Measurements from ENCODE around the gene RHOT2.

RHOT2 gene

DNA sequence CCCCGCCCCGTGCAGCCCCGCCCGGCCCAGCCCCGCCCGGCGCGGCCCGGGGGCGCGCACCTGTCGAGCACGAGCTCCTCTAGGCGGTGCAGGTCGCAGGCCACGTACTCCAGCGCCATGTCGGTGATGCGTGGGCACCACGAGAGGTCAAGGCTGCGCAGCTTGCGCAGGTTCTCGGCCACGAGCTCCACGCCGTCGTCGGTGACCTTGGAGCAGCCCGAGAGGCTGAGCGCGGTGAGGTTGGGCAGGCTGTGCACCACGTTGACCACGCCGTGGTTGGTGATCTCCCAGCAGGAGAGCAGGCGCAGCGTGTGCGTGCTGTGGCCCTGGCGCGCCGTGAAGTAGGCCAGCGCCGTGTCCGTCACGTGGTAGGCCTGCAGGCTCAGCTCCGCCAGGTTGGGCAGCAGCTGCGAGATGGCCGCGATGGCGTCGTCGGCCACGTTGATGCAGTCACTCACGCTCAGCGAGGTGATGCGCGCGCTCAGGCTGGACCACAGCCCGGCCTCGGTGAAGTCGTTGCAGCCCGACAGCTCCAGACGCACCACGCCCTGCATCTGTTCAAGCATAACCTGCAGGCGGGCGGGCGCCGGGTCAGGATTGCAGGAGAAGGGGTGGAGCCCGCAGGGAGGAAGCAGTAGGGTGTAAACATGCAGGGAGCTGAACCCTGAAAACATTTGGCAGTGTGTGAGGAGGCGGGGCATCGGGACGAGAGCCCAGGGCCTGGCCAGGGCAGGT lies 27.6 kb downstream of the RHOT2 start:
- no peak for DNase-seq (ENCODE audit: low read depth, low spot score)

DNA sequence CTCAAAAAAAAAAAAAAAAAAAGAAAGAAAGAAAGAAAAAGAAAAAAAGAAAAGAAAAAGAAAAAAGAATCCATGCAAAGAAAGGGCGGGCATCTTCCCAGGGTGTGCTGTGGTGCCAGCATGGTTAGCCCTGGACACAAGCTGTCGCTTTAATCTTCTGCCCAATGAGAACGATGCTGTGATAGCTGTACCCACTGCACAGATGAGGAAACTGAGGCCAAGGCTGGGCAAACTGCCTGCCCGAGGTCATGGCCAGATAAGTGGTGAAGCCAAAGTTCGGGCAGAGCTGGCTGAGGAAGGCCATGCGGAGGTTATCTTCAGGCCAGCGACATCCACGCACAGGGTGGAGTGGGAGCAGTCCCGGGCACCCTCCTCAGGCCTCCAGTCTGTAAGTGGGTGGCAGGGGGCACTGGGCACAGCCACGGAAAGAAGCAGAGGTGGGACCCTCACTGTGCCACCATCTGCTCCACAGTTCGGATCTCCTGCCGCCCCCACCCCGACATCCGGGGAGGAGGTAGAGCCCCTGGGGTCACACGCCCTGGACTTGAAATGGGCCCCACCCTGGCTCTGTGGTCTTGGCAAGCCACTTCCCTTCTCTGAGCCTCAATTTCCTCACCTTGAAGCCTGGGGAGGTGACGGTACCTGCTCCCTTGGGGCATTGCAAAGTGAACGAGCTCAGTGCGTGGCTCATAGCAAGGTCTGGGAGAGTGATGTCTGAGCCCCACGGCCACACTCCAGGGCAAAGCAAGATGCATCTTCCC lies 31.2 kb downstream of the RHOT2 start:
- no peak for DNase-seq (ENCODE audit: low read depth, low spot score)

DNA sequence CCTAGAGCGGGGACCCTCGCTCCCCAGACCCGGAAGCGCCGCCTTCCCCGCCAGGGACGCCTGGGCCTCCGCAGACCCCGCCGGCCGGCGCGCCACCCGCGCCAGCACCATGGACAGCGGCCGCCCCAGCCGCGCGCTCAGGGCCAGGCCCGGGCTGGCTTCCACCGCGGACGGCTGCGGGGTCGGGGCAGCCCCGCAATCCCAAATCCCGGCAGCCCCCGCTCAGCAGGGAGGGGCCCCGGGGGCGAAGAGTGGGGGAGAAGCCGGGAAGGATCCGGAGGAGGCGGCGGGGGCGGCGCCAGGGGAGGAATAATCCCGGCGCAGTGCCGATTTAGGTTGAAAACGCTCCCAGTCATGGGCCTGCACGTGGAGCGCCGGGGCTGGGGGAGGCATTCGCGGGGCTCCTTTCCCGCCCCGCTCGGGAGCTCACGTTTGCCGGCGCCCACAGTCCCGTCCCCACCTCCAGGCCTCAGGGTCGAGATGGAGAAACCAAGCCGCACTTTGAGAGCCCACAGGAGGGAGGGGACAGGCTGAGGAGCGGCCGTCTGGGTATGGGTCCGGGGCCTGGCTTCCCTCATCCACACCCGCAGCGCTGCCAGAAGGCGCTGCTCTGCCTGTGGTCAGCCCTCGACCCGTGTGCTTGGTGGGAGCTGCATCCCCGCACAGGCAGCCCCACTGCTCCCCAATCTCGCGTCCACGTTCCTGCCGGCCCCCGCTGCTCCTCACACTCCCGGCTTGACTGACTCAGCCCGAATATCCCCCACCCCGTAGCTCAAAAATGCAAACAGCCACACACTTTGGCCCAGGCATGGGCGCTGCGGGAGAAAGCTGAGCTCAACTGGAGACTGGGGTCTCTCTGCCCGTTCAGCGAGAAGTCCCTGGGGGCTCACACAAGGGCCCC lies 33.0 kb downstream of the RHOT2 start:
- no peak for DNase-seq (ENCODE audit: low read depth, low spot score)

DNA sequence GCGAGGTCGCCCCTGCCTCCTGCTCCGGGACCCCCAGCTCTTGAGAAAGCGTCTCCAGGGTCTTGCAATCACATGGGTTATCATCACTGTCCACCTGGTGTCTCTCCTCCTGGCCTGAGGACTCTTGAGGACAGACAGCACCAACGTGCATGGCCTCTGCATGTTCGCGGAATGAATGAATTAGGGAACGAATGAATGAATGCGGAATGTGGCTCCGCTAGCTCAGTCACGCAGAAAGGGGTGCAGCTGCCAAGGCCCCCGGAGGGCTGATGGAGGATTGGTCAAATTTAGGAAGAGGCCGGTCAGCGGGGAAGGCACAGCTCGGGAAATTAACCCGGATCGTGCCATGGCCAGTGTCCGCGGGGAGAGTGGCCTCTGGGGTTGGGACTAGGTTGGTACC lies 34.4 kb downstream of the RHOT2 start:
- DNase-seq (ENCODE audit: low read depth, low spot score), result no peak

DNA sequence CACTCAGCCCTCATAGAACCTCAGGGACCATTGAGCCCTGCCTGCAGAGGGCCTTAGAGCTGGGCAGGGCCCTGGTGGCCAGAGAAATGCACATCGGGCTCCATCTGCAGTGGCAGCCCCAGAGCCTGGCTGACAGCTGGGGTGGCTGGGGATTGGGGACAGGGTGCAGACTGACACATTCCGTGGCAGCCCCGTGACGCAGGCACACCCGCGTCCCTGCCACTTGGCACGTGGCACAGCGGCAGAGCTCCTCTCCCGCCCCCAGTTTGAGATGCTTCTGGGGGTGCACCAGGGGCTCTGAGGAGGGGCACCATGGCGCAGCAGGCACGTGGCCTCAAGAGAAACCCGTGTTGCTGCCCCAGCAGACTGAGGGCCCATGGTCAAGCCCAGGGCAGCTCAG lies 35.5 kb downstream of the RHOT2 start:
- no peak for DNase-seq (ENCODE audit: low read depth, low spot score)

DNA sequence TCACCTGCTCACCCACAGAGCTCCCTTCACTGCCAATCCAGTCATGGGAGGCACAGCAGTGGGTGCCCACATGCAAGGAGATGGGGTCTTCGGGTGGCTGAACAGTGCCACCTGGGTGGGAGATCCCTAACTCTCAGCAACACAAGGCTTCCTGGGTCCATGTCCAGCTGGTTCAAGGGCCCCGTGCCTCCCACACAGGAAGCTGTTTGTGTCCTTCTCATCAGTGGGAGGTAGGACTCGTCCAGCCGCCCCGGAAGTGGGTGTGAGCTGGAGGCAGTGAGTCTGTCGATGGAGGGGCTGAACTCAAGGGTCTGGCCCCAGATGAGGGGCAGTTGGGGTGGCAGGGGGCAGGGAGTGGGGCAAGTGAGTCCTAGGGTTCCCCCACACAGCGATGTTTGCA lies 36.1 kb downstream of the RHOT2 start:
- no peak for DNase-seq (ENCODE audit: low read depth, low spot score)

DNA sequence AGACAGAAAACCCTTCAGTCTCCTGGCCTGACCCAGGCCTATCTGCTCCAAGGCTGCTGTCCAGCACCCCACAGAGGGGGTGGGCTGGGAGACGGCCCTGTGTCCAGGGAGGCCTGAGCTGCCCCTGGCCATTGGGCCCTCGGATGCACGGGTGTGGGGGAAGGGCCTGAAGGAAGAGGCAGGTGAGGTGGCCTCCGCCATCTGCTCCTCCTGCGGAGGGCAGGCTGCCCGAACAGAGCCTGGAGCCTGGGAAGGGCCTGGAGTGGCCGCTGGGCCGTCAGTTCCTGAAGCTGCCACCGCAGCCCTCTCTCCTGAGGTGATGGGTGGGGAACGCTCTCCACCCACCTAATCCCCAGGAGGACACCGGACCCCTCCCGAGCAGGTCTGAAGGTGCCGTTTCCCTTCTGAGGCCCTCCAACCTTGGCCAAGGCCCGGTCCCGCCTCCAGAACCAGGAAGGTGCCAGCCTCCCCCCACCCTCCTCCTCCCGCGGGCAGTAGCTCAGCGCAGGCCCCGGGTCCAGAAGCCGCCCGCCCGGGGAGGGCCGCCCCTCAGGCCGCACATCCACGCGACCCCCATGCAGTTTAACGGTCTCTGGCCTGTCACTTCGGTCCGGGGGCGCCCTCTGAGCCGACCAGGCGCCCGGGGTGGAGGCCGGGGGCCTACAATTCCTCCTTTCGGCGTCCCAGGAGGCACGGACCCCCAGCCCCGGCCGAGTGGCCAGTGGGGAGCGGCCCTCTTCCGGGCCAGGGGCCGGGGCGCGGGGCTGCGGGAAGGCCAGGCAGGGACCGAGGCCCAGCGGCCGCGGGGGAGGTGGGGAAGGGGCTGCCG lies 36.8 kb downstream of the RHOT2 start:
- no peak for DNase-seq (ENCODE audit: low read depth, low spot score)

DNA sequence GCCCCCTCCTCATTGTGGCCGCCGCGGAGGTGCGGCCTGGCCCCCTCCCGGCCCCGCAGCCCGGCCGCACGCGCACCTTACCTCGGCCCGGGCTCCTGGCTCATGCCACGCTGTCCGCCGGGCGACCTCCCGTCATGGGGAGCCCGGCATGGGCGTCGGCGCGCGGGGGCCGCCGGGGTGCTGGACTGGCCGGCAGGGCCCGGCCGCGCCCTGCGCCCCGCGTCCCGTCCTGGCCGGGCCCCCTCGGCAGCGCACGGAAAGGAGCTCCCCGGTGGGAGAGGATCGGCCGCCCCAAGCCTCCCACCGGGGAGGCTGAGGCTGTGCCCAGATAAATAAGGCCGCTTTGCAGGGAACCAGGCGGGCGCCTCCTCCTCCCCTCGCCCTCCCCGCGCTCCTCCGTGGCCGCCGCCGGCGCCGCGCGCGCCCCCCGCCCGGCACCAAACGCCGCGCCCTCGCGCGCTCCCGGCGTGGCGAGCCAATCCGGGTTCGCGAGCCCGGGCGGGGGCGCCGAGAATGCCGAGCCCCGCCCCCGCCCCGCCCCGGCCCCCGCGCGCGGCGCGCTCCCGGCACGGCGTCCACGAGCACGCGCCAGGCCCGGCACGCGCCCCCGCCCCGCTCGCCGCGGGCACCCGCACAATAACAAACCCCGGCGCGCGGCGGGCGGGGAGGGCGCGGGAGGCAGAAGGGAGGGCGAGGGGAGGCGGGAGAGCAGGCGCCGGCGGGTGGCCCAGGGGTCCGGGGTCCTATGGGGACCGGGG lies 37.7 kb downstream of the RHOT2 start, which contains the start of gene FBXL16:
Gene FBXL16 (minus strand): TSS at position 371 of the 758 bp plus-strand sequence. CDS start 8,396 bp downstream, outside the sequence.
- no peak for DNase-seq (ENCODE audit: low read depth, low spot score)

DNA sequence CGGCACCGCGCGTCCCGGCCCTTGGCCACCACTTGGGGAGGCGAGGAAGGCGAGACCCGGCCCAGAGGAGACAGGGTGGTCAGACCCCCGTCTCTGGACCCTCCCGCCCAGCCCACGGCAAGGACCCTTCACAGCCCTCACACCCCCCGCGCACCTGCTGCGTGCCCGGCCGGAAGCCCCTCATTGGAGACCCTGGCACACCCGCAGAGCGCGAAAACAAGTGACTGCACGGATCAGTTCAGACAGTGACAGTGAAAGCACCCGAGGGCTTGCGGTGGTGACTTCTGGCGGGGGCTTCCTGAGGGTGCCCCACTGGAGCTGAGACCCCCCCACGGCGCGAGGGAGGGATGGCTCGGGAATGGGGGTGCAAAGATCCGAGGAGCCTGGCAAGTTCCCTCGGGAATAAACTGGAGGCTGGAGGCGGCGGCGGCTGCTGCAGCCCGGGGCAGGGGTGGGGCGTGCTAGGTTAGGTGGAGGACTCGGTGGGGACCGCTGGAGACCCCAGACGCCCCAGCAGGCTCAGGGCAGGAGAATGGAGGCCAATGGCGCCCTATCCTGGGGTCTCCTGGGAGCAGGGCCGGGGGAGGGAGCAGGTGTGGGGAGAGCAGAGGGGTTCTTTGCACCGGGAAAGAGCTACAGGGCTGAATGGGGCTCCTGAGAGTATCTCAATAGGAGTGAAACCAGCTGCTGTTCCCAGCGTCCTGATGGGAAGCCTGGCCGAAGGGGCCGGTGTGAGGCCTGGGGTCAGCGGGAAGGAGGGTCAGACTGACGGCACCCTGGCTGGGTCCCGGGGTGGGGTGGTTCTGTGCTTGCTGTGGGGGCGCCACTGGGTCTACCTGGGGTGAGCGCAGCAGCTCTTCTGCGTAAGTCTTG lies 38.5 kb downstream of the RHOT2 start:
- DNase-seq (ENCODE audit: low read depth, low spot score), result no peak

DNA sequence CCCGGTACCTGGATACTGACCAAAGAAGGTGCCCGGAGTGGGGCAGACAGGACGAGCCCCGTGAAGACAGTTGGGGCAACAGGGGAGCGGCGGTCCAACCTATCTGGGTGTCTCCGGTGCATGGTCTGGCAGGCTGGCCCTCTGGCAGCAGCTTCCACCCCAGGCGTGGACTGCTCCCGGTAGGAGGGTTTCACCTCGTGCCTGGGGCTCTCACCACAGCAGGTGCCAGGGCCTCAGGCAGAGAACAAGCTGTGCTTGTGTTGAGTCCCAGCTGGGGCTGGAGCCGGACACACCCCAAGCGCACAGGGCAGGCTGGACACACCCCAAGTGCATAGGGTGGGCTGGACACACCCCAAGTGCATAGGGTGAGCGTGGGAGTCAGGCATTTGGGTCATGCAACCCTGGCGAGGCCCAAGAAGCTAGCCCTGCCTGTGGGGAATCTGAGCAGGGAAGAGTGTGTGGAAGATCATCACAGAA lies 39.2 kb downstream of the RHOT2 start:
- no peak for DNase-seq (ENCODE audit: low read depth, low spot score)

DNA sequence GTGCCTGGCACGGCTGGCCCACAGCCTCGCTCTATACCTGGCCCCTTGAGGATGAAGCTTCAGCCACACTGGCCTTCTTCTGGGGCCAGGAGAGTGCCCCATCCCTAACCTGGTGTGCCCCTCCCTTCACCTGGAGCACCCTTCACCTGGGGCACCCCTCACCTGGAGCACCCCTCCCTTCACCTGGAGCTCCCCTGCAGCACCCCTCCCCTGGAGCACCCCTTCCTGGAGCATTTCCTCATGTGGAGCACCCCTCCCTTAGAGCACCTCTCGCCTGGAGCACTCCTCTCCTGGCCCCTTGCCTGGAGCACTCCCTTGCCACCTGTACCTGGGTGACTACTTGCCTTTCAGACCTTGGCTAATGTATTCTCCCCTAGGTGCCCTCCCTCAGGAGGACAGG lies 40.1 kb downstream of the RHOT2 start:
- no peak for DNase-seq (ENCODE audit: low read depth, low spot score)

DNA sequence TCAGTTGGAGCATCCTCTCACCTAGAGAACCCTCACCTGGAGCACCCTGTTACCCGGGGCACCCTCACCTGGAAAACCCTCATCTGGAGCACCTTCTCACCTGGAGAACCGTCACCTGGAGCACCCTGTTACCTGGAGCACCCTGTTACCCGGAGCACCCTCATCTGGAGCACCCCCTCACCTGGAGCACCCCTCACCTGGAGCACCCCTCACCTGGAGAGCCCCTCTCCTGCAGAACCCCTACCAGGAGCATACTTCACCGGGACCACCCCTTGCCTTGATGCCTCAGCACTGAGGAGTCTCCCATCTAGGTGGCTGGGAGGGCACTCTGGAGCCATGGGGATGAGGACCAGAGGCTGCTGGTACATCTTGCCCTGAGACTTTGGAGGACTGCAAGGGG lies 41.0 kb downstream of the RHOT2 start:
- DNase-seq (ENCODE audit: low read depth, low spot score), result no peak

DNA sequence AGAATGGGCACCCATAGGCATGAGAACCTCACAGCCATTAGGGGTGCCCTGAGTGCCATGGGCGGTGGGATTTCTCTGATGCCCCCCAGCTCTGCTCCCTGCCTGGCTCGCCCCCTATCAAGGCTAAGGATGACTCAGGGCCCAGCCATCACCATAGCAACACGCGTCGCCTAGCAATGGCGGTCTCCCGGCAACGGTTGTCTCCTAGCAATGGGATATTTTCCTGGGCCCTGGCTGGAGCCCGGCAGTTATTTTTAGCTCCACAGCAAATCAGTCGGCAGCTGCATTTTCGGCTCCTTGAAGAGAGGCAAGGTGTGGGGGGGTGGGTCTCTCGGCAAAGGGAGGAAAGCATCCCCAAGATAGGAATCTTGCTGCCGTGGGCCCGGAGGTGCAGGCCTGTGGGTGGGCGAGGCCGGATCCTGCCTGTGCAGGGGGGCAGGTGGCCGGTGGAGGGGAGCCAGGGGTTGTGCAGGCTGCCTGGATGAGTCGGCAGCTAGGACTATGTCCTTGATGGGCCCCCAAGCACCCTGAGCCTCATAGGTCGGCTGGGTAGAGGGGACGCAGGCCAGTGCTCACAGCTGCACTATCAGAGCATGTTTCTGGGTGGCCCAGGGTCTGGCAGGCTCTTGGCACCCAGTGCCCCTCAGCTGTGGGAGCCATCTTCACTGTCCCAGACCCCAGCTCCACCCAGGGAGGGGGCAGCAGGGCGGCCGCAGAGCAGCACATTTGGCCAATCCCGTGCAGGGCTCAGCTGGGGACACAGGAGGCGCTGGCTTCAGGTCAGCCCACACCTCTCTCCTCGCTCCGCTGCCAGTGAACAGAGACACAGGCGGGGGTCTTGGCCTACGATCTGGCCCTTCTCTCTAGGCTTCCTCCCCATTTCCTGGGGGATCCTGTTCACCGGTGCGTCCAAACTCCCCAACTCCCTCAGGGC lies 41.9 kb downstream of the RHOT2 start:
- DNase-seq (ENCODE audit: low read depth, low spot score), result peak; percentile 89

DNA sequence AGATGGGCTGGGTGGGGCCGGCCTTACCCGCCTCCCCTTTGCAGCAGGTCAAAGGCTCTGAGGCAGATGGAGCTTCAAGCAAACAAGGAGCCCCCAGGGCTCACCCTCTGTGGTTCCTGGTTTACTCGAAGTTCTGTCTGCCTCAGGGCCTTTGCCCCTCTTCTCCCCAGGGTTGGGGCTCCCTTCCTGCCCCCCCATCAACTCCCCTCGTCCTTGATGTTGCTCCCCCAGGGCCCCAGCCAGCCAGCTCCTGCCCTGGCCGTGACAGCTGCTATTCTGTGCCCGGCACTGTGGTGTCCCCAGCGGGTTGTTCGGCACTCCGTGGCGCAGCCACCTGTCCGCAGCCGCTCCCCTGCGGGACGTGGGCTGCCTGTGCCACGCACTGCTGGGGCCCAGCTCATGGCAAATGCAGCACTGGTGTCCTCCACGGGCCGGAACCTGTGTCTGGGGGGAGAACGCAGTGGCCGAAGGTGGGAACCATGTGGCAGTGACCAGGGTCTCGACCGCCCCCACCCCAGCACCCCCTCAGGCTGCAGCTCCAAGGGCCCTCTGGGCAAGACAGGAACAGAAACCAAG lies 42.7 kb downstream of the RHOT2 start:
- no peak for DNase-seq (ENCODE audit: low read depth, low spot score)

DNA sequence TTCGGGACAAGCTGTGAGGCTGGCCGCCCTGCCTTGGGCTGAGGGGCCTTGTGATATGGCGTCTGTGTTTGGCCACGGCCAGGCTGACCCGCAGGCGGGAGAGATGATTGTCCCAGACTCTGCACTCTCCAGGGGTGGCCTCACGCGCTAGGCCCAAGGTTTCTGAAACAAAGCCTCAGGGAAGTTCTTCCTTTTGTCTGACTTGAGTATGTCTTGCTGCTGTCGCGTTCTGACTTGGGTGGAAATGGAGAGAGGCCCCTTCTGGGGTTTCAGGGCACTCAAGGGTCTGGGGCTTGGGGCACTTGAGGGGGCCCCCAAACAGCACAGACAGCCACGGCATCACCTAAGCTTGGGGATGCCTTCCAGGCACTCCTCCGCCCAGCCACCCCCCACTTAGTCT lies 43.2 kb downstream of the RHOT2 start:
- DNase-seq (ENCODE audit: low read depth, low spot score), result no peak

DNA sequence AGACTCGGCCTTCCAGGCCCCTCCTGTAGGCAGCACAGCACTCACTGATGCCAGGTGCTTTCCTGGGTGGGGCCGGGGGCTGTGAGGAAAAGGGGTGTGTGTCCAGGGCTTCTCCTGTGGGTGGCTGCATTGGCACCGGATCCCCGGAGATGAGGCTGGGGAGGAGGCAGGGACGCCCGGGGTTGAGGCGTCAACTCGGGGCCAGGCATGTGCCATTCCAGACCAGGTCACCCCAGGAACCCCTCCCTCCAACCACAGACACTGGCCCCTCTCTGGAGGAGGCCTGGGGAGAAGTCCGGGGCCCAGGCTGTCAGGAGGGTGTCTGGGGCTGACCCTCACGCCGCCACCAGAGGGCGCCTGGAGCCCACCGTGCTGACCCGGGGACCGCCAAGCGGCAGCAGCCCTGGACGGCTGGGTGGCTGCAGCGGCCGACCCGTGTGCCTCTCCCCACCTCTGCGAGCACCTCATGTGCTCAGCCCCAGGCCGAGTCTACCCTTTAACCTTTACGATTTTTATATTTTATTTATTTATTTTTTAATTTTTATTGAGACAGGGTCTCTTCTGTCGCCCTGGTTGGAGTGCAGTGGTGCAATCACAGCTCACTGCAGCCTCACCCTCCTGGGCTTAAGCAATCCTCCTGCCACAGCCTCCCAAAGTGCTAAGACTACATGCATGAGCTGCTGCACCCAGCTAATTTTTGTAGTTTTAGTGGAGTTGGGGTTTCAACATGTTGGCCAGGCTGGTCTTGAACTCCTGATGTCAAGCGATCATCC lies 43.8 kb downstream of the RHOT2 start:
- peak; percentile 91 for DNase-seq (ENCODE audit: low read depth, low spot score)

DNA sequence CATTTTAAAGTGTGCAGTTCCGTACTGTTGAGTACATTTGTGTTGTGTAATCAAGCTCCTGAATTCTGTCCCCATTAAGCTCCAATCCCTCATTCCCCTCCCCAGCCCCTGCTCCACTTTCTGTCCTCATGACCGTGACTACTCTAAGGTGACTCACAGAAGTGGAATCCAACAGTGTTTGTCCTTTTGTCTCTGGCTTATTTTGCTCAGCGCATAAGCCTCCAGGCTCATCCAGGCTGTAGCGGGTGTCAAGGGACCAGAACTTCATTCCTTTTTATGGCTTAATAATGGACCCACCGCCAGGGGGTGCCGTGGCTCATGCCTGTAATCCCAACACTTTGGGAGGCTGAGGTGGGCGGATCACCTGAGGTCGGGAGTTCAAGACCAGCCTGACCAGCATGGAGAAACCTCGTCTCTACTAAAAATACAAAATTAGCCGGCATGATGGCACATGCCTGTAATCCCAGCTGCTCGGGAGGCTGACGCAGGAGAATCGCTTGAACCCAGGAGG lies 44.9 kb downstream of the RHOT2 start:
- DNase-seq (ENCODE audit: low read depth, low spot score), result peak; percentile 98

Data from ELF-1 (cell line).